Nephron progenitor cell (in vitro differentiated cells): Measurements from ENCODE around the gene TMEM44.

Experiments
- DNase-seq: peaks from one replicate; pipeline ENCODE4 v3.0.0; 2021
- H3K27ac Mint-ChIP-seq: 2 replicates; pipeline ENCODE4 v1.8.0; 2021; ENCODE audit warnings: mild to moderate bottlenecking, moderate library complexity, mixed read lengths
- H3K27me3 Mint-ChIP-seq: 2 replicates; pipeline ENCODE4 v1.8.0; 2021; ENCODE audit warnings: mild to moderate bottlenecking, low read depth, mixed read lengths; ENCODE audit not compliant: poor library complexity
- H3K36me3 Mint-ChIP-seq: 2 replicates; pipeline ENCODE4 v1.8.0; 2021; ENCODE audit warnings: low read depth, mixed read lengths
- H3K4me1 Mint-ChIP-seq: 2 replicates; pipeline ENCODE4 v1.8.0; 2021; ENCODE audit warnings: mixed read lengths
- H3K4me3 Mint-ChIP-seq: 2 replicates; pipeline ENCODE4 v1.8.0; 2021; ENCODE audit warnings: mild to moderate bottlenecking, moderate library complexity, mixed read lengths
- H3K9me3 Mint-ChIP-seq: 2 replicates; pipeline ENCODE4 v1.8.0; 2021; ENCODE audit warnings: mild to moderate bottlenecking, moderate library complexity, mixed read lengths
- CTCF ChIP-seq: fragments of 200-600 bp; sonication (generic); IDR thresholded peaks from 2 replicates; pipeline ENCODE4 v1.5.0; 2021; ENCODE audit warnings: antibody characterized with exemption

The TMEM44 gene

GRCh38 chr3:194565597-194566190, 67.5 kb downstream of the TMEM44 start:
- no peak for TF ChIP-seq CTCF
- Mint-ChIP-seq H3K36me3 (no peaks in the 10 kb centered on the region), H3K9me3 (peaks cover 5% of the 10 kb centered on the region), H3K27me3 (peaks cover 24% of the 10 kb centered on the region), H3K27ac (no peak overlapping the region), H3K4me3 (no peak overlapping the region), H3K4me1 (peaks cover 18% of the 10 kb centered on the region)
- no peak for DNase-seq

GRCh38 chr3:194562986-194563385, 70.2 kb downstream of the TMEM44 start:
- Mint-ChIP-seq H3K27ac (no peak overlapping the region), H3K27me3 (peaks cover 15% of the 10 kb centered on the region), H3K4me3 (no peak overlapping the region), H3K36me3 (no peaks in the 10 kb centered on the region), H3K9me3 (peaks cover 5% of the 10 kb centered on the region), H3K4me1 (peaks cover 5% of the 10 kb centered on the region)
- TF ChIP-seq CTCF: no peak
- DNase-seq: no peak

- H3K4me1 Mint-ChIP-seq: peaks cover 13% of the 10 kb centered on the region
- H3K36me3 Mint-ChIP-seq: no peaks in the 10 kb centered on the region
- H3K27me3 Mint-ChIP-seq: peaks cover 15% of the 10 kb centered on the region
- TF ChIP-seq CTCF: no peak
- H3K4me3 Mint-ChIP-seq: no peak overlapping the region
- no peak overlapping the region for H3K27ac Mint-ChIP-seq
- no peaks in the 10 kb centered on the region for H3K9me3 Mint-ChIP-seq
- no peak for DNase-seq
Measured at GRCh38 chr3:194561306-194561974, 71.8 kb downstream of the TMEM44 start.

GRCh38 chr3:194560047-194560446, 73.2 kb downstream of the TMEM44 start:
- no peak for DNase-seq
- peaks cover 27% of the 10 kb centered on the region for H3K4me1 Mint-ChIP-seq
- H3K36me3 Mint-ChIP-seq: no peaks in the 10 kb centered on the region
- H3K9me3 Mint-ChIP-seq: no peaks in the 10 kb centered on the region
- no peak overlapping the region for H3K4me3 Mint-ChIP-seq
- no peak for TF ChIP-seq CTCF
- H3K27ac Mint-ChIP-seq: no peak overlapping the region
- H3K27me3 Mint-ChIP-seq: peaks cover 11% of the 10 kb centered on the region

- DNase-seq: no peak
- H3K4me3 Mint-ChIP-seq: no peak overlapping the region
- peaks cover 32% of the 10 kb centered on the region for H3K4me1 Mint-ChIP-seq
- H3K9me3 Mint-ChIP-seq: no peaks in the 10 kb centered on the region
- TF ChIP-seq CTCF: no peak
- H3K27ac Mint-ChIP-seq: peak overlapping the region; percentile 47
- H3K27me3 Mint-ChIP-seq: peaks cover 8% of the 10 kb centered on the region
- no peaks in the 10 kb centered on the region for H3K36me3 Mint-ChIP-seq
Measured at GRCh38 chr3:194559530-194559929, 73.7 kb downstream of the TMEM44 start.
